22Rv1 (cell line): ENCODE data around the gene CLIP1.
A peak's percentile ranks its signal among the peaks of the same experiment; 100 is the strongest.

ENCODE experiments used
- H3K27ac ChIP-seq: fragments of 450-650 bp; 2 replicates; pipeline ENCODE4 v1.5.1; 2017
- CTCF ChIP-seq: fragments of 450-650 bp; IDR thresholded peaks from 2 replicates; pipeline ENCODE4 v1.5.1; 2017; ENCODE audit warnings: mild to moderate bottlenecking
- ZFX ChIP-seq: fragments of 450-650 bp; IDR thresholded peaks from 2 replicates; pipeline ENCODE4 v1.6.1; 2017; ENCODE audit warnings: antibody characterized with exemption, borderline replicate concordance

The CLIP1 gene

DNA sequence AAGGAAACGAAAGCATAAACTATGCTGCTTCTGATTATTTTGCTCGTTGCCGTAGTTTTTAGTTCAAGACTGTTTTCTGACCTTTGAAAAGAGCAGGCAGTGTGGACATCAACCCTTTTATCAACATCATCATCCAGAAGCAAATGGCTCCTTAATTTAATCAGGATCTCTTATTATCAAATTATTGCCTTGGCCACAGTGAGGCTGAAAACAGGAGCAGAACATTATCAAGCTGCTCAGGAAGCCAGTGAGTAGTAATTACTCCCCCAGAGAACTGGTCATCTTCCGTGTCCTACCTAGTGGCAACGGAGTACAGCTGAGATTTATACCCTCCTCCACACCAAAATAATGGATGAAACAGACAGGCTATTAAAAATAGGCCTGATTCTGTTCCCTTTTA, 194.4 kb downstream of the CLIP1 start:
- no peak overlapping the region for H3K27ac ChIP-seq
- no peak for TF ChIP-seq CTCF
- no peak for TF ChIP-seq ZFX

DNA sequence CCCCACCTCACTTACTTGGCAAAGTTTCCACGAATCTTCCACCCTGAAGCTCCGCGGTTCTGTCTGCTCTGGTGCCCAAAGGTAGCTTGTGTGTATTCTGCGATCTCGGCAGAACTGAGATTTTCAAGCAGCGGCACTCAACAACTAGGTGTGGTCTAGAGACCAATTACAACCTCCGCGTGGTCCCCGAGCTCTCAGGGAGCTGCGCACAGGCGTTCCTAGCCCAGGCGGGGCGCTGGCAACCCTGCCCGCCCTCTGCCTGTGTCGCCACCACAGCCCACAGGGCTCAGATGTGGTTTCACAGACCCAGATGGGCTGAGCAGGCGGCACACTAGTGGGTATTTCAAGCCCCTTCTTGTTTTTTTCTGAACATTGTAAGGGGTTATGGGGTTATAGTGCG, 195.1 kb downstream of the CLIP1 start:
- TF ChIP-seq ZFX (no peak), CTCF (no peak)
- peak overlapping the region; percentile 95 for H3K27ac ChIP-seq

DNA sequence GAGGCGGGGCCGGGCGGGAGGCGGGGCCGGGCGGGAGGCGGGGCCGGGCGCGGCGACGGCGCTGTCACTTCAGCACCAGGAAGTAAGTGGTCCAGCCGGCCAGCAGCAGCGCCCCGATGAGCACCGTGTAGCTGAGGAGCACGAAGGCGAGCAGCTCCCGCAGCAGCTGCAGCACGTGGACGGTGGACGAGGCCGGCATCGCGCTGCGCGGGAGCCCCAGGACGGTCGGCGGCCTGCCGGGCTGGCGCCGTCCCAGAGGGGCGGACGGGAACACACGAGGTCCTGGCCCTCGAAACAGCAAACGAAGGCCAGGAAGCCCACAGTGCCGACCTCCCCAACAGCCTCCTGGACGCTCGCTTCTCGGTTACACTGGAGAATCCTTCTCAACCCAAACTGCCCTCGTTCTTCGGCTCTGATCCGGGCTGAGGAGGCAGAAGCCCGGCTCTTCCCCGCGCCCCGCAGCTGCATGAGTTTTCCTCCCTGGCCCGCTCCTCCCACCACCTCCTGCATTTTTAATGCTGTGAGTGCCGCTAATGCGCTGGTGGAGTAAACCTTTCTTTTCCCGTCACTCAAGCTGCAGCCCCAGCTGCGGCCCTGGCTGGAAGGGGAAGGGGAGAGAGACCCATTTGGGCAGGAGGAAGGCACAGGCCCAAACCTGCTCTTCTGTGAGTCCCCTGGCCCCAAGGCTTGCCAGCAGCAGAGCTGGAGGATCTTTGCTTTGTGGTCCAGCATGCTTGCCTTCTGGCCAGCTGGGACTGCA, 195.9 kb downstream of the CLIP1 start:
- H3K27ac ChIP-seq: peak overlapping the region; percentile 95

DNA sequence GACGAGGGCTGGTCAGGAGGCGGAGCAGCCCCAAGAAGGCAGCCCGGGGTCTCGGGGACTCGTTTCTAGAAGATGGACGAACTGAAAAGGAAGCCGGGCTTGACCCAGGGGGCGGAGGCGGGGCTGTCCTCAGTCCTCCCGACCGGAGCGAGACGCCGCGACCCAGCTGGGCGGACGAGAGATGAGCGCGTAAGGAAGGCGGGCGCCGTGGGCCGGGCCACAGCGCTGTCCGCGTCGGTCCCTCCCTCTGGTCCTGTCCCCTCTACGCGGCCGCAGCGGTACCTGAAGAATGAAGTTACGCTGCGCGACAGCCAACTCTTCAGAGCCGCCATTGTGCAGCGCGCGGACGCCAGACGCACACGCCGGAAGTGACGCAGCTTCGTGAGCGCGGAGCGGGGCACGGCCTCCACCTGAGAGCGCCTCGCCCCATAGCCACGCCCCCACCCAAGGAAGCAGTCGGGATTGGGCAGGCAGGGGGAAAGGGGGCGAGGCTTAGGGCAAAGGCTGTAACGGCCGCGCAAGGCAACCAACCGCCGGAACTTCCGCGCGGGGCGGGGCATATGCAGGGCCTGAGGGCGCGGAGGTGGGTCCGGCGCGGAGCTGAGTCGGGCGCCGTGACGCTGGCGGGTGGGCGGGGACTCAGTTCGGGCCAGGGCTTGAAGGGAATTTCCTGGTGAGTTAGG, 196.6 kb downstream of the CLIP1 start, which contains the start of gene DIABLO:
Gene DIABLO (minus strand): TSS at position 370 of the 683 bp plus-strand sequence. CDS start 38 bp downstream, at position 332.
- peak within 1 kb of the TSS; percentile 95 for H3K27ac ChIP-seq
- no peak for TF ChIP-seq ZFX
- TF ChIP-seq CTCF: no peak

More for the DNA sequence above, 195.9 kb downstream of the CLIP1 start:
- TF ChIP-seq CTCF (no peak), ZFX (no peak)
